NB4 (cell line): ENCODE data around the gene AIFM3.

Experiments
- DNase-seq: peaks from one replicate; pipeline ENCODE4 v3.0.0; 2010; ENCODE audit warnings: low read depth
- H3K4me3 ChIP-seq: one replicate; pipeline ENCODE4 v1.5.1; 2011; ENCODE audit warnings: mild to moderate bottlenecking, low read depth, low read length, moderate library complexity
- MYC ChIP-seq: IDR thresholded peaks from 2 replicates; pipeline ENCODE4 v1.6.1; 2011; ENCODE audit warnings: low read depth, low read length
- POLR2A ChIP-seq: IDR thresholded peaks from 2 replicates; pipeline ENCODE4 v1.6.1; 2011; ENCODE audit warnings: mild to moderate bottlenecking; ENCODE audit not compliant: insufficient read length; ENCODE audit errors: extremely low read depth
- TF ChIP-seq, protein P1 (sequence below): IDR thresholded peaks from one replicate; pipeline ENCODE4 v1.5.1; 2012; ENCODE audit warnings: low read depth, low read length
- TF ChIP-seq, protein P2 (sequence below): IDR thresholded peaks from 2 replicates; pipeline ENCODE4 v1.6.1; 2011; ENCODE audit warnings: low read depth, low read length

Gene AIFM3

DNA sequence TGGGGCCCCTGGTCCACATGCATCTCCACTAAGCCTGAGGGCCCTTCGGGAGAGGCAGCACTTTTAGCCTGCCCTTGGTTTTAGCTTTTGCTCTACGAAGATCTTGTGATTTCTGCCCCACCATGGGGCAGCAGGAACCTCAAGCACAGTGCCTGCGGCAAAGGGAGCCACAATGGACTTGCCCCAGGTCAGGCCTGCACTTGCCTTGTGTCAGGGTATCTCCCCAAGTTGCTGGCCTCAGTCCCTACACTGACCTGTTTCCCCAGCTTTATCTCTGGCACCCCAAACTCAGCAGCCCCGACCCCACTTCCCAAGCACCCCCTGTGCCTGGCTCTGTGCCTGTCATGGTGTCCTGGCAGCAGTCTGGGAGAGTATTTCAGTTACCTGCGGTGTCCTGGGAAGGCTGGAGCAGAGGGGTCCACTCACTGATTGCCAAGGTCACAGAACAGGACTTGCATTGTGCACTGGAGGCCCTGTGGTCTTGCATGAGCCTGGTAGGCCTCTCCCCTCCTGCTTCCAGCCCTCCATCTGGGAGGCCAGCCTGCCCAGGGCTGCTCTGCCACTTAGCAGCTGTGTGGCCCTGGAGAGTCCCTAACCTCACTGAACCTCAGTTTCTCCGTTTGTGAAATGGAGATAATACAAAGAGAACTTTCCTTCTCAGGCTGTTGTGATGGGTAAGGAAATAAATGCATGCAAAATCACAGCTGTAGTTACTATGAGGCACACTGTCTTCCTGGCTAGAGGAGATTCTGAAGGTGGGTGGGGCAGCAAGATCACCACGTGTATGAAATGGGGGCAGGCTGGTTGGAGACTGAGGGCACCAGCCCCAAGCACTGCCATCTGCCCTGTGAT is 3.6 kb upstream of the AIFM3 start:
- no peak overlapping the region for H3K4me3 ChIP-seq
- DNase-seq, result no peak
- TF ChIP-seq, protein P1, sequence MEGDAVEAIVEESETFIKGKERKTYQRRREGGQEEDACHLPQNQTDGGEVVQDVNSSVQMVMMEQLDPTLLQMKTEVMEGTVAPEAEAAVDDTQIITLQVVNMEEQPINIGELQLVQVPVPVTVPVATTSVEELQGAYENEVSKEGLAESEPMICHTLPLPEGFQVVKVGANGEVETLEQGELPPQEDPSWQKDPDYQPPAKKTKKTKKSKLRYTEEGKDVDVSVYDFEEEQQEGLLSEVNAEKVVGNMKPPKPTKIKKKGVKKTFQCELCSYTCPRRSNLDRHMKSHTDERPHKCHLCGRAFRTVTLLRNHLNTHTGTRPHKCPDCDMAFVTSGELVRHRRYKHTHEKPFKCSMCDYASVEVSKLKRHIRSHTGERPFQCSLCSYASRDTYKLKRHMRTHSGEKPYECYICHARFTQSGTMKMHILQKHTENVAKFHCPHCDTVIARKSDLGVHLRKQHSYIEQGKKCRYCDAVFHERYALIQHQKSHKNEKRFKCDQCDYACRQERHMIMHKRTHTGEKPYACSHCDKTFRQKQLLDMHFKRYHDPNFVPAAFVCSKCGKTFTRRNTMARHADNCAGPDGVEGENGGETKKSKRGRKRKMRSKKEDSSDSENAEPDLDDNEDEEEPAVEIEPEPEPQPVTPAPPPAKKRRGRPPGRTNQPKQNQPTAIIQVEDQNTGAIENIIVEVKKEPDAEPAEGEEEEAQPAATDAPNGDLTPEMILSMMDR, result no peak
- no peak for TF ChIP-seq POLR2A
- TF ChIP-seq, protein P2, sequence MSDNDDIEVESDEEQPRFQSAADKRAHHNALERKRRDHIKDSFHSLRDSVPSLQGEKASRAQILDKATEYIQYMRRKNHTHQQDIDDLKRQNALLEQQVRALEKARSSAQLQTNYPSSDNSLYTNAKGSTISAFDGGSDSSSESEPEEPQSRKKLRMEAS, result no peak
- no peak for TF ChIP-seq MYC

DNA sequence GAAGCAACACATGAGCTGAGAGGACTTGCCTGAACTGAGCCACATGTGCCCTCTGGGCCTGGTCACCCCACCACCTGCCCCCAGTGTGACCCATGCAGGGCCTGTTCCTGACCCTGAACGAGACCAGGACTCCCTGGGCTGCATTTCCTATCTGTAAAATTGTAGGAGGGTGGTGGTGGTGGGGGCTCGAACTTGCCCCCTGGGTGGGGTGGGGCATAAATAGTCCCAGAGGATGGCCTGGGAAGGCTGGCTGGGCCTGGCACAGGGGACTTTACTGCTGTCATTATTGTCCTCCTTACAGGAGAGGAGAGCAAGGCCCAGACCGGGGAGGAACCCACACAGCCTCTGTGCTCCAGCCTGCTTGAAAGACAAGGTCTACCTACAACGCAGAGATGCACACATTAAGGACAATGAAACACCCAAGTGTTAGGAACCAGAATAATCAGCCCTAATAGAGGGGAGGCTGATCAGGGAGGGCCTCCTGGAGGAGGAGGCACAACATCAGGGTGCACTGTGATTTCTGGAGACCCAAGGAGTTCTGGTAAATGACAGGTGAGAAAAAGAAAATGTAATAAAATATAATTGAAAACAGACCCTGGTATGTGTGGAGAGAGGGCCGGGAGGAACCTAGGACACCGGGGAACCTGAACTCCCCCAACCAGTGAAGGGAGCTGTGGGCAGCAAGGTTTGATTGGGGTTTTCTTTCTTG is 2.8 kb upstream of the AIFM3 start:
- TF ChIP-seq, protein P2, result no peak
- TF ChIP-seq MYC (no peak), POLR2A (no peak)
- TF ChIP-seq, protein P1, result no peak
- no peak for DNase-seq
- H3K4me3 ChIP-seq, result no peak overlapping the region

DNA sequence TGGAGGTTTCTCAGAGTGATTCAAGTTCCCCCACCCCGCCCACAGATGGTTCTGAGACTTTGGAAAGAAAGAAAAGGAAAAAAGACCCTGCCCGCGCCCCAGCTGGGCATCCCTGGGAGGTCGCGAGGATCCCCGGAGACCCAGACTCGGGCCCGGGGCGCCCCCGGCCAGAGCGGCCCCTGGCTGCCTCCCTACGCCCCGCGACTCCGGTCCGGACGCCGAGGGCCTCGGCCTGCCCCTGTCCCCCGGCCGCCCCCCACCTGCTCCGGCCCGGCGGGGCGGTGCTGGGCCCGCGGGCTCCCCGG is 2.3 kb upstream of the AIFM3 start:
- no peak for DNase-seq
- TF ChIP-seq POLR2A, result no peak
- TF ChIP-seq MYC, result no peak
- TF ChIP-seq, protein P1, result no peak
- TF ChIP-seq, protein P2, result no peak
- H3K4me3 ChIP-seq, result no peak overlapping the region

DNA sequence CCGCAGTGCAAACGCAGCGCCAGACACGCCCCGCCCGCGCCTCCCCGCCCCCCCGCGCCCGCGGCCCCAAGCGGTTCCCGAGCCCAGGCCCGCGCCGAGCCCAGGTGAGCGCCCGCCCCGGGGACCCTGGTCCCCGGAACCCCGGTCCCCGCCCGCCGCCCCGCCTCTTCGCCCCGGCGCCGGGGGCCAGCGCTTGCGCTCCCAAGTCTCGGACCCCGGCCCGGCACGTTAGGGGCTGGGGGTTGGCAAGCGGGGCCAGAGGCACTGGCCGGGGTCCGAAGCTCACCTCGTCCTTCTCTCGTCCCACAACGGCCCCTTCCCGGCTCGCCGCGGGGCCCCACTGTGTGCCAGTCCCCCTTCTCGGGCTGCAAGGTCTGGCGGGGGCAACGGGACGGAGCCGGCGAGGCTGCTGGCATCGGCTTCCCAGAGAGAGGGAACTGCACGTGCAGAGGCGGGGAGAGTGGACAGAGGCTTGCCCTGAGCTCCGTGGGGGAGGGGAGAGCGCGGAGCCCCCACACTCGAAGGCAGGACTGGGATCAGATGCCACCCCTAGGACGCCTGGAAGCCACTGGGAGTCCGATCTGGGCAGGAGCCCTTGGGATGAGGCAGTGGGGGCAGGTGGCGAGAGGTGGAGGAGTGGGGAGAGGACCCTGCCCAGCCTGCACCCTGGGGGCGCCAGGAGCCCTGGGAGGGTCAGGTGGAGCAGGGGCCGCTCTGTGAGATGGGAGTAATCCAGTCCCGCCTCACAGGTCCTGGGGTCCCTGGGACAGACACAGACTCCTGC is 1.8 kb upstream of the AIFM3 start:
- TF ChIP-seq MYC (no peak), POLR2A (no peak)
- TF ChIP-seq, protein P1, result no peak
- TF ChIP-seq, protein P2, result no peak
- no peak for DNase-seq
- H3K4me3 ChIP-seq, result no peak overlapping the region

DNA sequence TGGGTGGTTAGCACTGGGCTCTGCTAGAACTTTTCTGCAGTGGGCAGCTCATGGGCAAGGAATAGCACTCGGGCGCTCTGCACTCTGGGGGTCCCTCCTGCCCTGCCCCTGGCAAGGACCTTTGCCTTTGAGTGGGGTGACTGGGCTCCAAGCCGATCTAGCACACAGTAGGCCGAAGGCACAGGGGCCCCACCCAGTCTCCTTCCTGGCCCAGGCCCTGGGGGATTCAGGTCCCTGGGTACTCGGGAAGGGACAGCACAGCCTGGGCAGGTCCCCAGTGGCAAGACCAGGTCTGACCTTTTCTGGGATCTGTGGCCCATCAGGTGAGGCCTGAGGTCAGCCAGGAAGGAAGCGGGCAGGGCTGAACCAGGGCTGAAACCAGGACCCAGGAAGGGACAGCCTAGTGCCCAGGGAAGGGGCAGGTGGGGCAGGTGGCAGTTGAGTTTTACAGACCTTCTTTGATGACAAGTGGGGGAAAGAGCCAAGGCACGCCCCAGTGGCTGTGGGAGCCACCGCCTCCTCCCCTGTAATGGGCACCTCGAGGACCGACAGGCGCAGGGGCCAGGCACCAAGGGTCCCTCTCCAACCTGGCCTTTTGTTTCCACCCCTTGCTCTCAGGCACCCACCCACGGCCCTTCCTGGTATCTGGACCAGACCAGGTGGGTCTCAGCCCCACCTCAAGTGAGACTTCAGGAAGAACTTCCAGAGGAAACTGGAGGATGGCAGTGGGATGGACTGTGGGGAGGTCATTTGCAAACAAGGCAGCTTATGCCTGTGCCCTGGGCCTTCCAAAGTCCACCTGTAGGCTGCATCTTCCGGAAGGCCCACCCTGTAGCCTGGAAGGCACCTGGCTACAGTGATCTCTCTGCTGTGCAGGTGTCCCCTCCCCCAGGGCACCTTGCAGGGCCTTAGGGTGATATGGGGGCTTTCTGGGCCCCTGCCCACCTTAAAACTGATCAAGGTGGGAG is 883 bp upstream of the AIFM3 start:
- DNase-seq, result no peak
- no peak overlapping the region for H3K4me3 ChIP-seq
- TF ChIP-seq MYC (no peak), POLR2A (no peak)
- TF ChIP-seq, protein P1, result no peak
